NT2/D1 (cell line): ENCODE measurements around the gene BMP6.

Experiments
- SUZ12 ChIP-seq: IDR thresholded peaks from 2 replicates; pipeline ENCODE4 v1.6.1; 2011; ENCODE audit not compliant: insufficient read length, insufficient read depth; ENCODE audit errors: extremely low read depth
- YY1 ChIP-seq: IDR thresholded peaks from 2 replicates; pipeline ENCODE4 v1.6.1; 2011; ENCODE audit not compliant: insufficient read length, insufficient read depth
- ZNF274 ChIP-seq: IDR thresholded peaks from 2 replicates; pipeline ENCODE4 v1.6.1; 2011; ENCODE audit warnings: mild to moderate bottlenecking, low read depth, low read length

DNA sequence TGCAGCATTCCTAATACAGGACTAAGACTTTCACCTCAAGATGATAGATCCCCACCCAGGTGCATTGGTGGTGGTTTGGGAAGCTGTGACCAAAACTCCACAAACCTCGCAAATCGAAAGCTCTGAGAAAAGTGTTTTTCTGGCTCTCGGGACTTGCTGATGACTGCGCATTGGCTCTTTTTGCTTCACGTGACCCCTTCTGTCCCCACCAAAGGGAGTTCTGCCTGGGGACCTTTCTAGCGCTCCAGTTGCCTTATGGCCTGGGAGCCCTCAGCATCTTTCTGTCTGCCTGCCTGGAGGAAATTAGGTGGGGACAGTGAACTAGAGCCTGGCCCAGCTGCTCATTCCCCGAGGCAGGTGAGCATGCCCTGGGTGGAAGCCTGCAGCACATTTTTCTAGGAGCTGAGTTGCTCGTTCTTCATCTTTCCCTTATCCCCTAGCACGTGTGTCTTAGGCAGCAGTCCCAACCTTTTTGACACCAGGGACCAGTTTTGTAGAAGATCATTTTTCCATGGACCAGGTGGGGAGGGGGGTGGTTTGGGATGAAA lies 94.5 kb downstream of the BMP6 start:
- no peak for TF ChIP-seq SUZ12
- TF ChIP-seq ZNF274, result no peak
- TF ChIP-seq YY1, result no peak
